ENCODE data around the gene SLC25A26. TPM values are rescaled to one million over a fixed set of nuclear protein-coding genes. Genes with fewer than 3 reads are reported as not detected.

The SLC25A26 gene
- polyA plus RNA-seq, 1 donor (not counting 4 experiments of a cell fraction or from before 2014, with no cell fraction given), result 25.2 TPM

- Histone ChIP-seq H3K36me3 (ENCODE audit: control insufficient read depth in 2 of 2, extremely low read depth in 1 of 2, insufficient read depth in 2 of 2, low read length in 2 of 2) (peaks cover 3 to 26% of the 10 kb centered on the region in 2 experiments), H2AFZ (ENCODE audit: control insufficient read depth, low read length) (no peak overlapping the region), H3K9ac (ENCODE audit: control insufficient read depth, extremely low read depth, insufficient read depth, low read length) (no peak overlapping the region), H3K27me3 (ENCODE audit: control insufficient read depth, extremely low read depth, insufficient read depth, low read length) (no peaks in the 10 kb centered on the region), H3K79me2 (ENCODE audit: control insufficient read depth, insufficient read depth, low read length) (no peaks in the 10 kb centered on the region), H3K4me2 (ENCODE audit: control insufficient read depth, extremely low read depth, insufficient read depth, low read depth, low read length) (no peak overlapping the region), H3K27ac (ENCODE audit: control insufficient read depth, insufficient read depth, low read length) (no peak overlapping the region), H3K4me1 (ENCODE audit: control insufficient read depth, extremely low read depth, insufficient read depth, low read length) (no peaks in the 10 kb centered on the region), H4K20me1 (ENCODE audit: control insufficient read depth, extremely low read depth, insufficient read depth, low read length) (no peaks in the 10 kb centered on the region), H3K9me3 (ENCODE audit: control insufficient read depth, low read depth, low read length) (no peaks in the 10 kb centered on the region), H3K9me1 (ENCODE audit: control insufficient read depth, extremely low read depth, insufficient read depth, low read length) (no peaks in the 10 kb centered on the region), H3K4me3 (ENCODE audit: control insufficient read depth in 2 of 3, extremely low read depth in 1 of 3, insufficient read depth in 2 of 3, low read depth in 1 of 3, low read length in 3 of 3) (no peak overlapping the region)
- no peak for FAIRE-seq
- DNase-seq (ENCODE audit: low read depth, low spot score), result no peak
- dilution Hi-C loops (cut with MboI; ENCODE audit: extremely low pct_ligation_motif_present, low sequenced_read_pairs), result no loop called here
- TF ChIP-seq CTCF (optimal IDR thresholded peaks at IDR 0.05 in 1 of 3, IDR thresholded peaks at IDR 0.05 in 1 of 3, conservative IDR thresholded peaks at IDR 0.05 in 1 of 3; ENCODE audit: extremely low read depth in 1 of 3, insufficient read depth in 2 of 3, low read length in 3 of 3), result no peak
- no peak for TF ChIP-seq EZH2 (IDR thresholded peaks at IDR 0.05; ENCODE audit: low read length)
These were observed 183.4 kb downstream of the SLC25A26 start for GRCh38 chr3:66404197-66404596.

- H3K27me3 ChIP-seq (ENCODE audit: control insufficient read depth, extremely low read depth, insufficient read depth, low read length), result no peaks in the 10 kb centered on the region
- dilution Hi-C loops (cut with MboI; ENCODE audit: extremely low pct_ligation_motif_present, low sequenced_read_pairs), result no loop called here
- H3K9ac ChIP-seq (ENCODE audit: control insufficient read depth, extremely low read depth, insufficient read depth, low read length), result no peak overlapping the region
- no peak for TF ChIP-seq CTCF (optimal IDR thresholded peaks at IDR 0.05 in 1 of 3, IDR thresholded peaks at IDR 0.05 in 1 of 3, conservative IDR thresholded peaks at IDR 0.05 in 1 of 3; ENCODE audit: extremely low read depth in 1 of 3, insufficient read depth in 2 of 3, low read length in 3 of 3)
- no peak for TF ChIP-seq EZH2 (IDR thresholded peaks at IDR 0.05; ENCODE audit: low read length)
- FAIRE-seq (no peak), DNase-seq (ENCODE audit: low read depth, low spot score) (no peak)
- H4K20me1 ChIP-seq (ENCODE audit: control insufficient read depth, extremely low read depth, insufficient read depth, low read length), result no peaks in the 10 kb centered on the region
- H3K9me3 ChIP-seq (ENCODE audit: control insufficient read depth, low read depth, low read length), result no peaks in the 10 kb centered on the region
- H3K27ac ChIP-seq (ENCODE audit: control insufficient read depth, insufficient read depth, low read length), result no peak overlapping the region
- H3K4me3 ChIP-seq (ENCODE audit: control insufficient read depth in 2 of 3, extremely low read depth in 1 of 3, insufficient read depth in 2 of 3, low read depth in 1 of 3, low read length in 3 of 3), result no peak overlapping the region
- peaks cover 3 to 33% of the 10 kb centered on the region in 2 experiments for H3K36me3 ChIP-seq (ENCODE audit: control insufficient read depth in 2 of 2, extremely low read depth in 1 of 2, insufficient read depth in 2 of 2, low read length in 2 of 2)
- no peak overlapping the region for H2AFZ ChIP-seq (ENCODE audit: control insufficient read depth, low read length)
- no peaks in the 10 kb centered on the region for H3K9me1 ChIP-seq (ENCODE audit: control insufficient read depth, extremely low read depth, insufficient read depth, low read length)
- no peaks in the 10 kb centered on the region for H3K79me2 ChIP-seq (ENCODE audit: control insufficient read depth, insufficient read depth, low read length)
- no peaks in the 10 kb centered on the region for H3K4me1 ChIP-seq (ENCODE audit: control insufficient read depth, extremely low read depth, insufficient read depth, low read length)
- H3K4me2 ChIP-seq (ENCODE audit: control insufficient read depth, extremely low read depth, insufficient read depth, low read depth, low read length), result no peak overlapping the region
These were observed 184.3 kb downstream of the SLC25A26 start for GRCh38 chr3:66404903-66405700.
